ENCODE measurements around the gene RUFY3. TPM values are rescaled to one million over a fixed set of nuclear protein-coding genes. Genes with fewer than 3 reads are reported as not detected.

RUFY3 gene
- total RNA-seq: 8.5 and 9.9 TPM in 2 replicates

GRCh38 chr4:70721747-70722146 is at the start of gene RUFY3:
RUFY3 (plus strand) TSS chr4:70721964; CDS start chr4:70722574, 610 bp downstream.

GRCh38 chr4:70687821-70688794 is 33.7 kb upstream of the RUFY3 start, which contains the start of gene UTP3:
UTP3 (plus strand) TSS chr4:70688532; CDS start chr4:70688678, 146 bp downstream.

GRCh38 chr4:70839589-70840093 is 117.9 kb downstream of the RUFY3 start, which contains the start of gene GRSF1:
GRSF1 (minus strand) TSS chr4:70839890; CDS start chr4:70839827, 63 bp downstream.

Other genes starting within 250 kb of the RUFY3 start
- gene MUC7, start 249.8 kb upstream of the RUFY3 start, total RNA-seq: not detected in 2 replicates
- gene AMTN, start 203.4 kb upstream of the RUFY3 start, total RNA-seq: not detected in 2 replicates
- not detected in 2 replicates for gene AMBN, start 129.7 kb upstream of the RUFY3 start, total RNA-seq
- gene ENAM, start 93.2 kb upstream of the RUFY3 start, total RNA-seq: not detected in 2 replicates
- not detected in 2 replicates for gene JCHAIN, start 55.5 kb upstream of the RUFY3 start, total RNA-seq
- 15.9 and 18.2 TPM in 2 replicates for gene UTP3, start 33.4 kb upstream of the RUFY3 start, total RNA-seq
- gene GRSF1, start 117.9 kb downstream of the RUFY3 start, total RNA-seq: 80.0 and 89.9 TPM in 2 replicates
- gene MOB1B, start 180.4 kb downstream of the RUFY3 start, total RNA-seq: 6.0 and 9.7 TPM in 2 replicates

Data from cardiac atrium fibroblast (primary cell).